IMR-90 (cell line): Measurements from ENCODE around the gene PTGDR2. TPM values are rescaled to one million over a fixed set of nuclear protein-coding genes. Genes with fewer than 3 reads are reported as not detected.

ENCODE experiments used
- ATAC-seq: fragments of 200-7000 bp; cut with Tn5 transposase; 2 replicates; pipeline ENCODE4 v1.9.1; 2020; ENCODE audit warnings: low read depth, mild to moderate bottlenecking, moderate library complexity
- BruUV-seq: library from RNA; stranded (reverse); fragments of 400-500 nt; replicated peaks from 2 replicates; lab custom pipeline; 2021; lab: Mats Ljungman, UMichigan
- CTCF ChIA-PET: fragments of 300-600 bp; formaldehyde crosslinking; extraction: SDS; loops from one replicate; lab custom pipeline; 2021; ENCODE audit warnings: antibody characterized with exemption; lab: Yijun Ruan, JAX
- POLR2A ChIA-PET: fragments of 300-600 bp; sonication (Branson Sonifier 250); formaldehyde crosslinking; loops from one replicate; lab custom pipeline; 2022; ENCODE audit warnings: antibody characterized with exemption; ENCODE audit not compliant: unreplicated experiment; lab: Charles Lee
- DNase-seq: peaks from one replicate; pipeline ENCODE4 v3.0.0; 2013
- H2AFZ ChIP-seq: replicated peaks from 2 replicates; pipeline ENCODE3; 2013; ENCODE audit warnings: low read length, mild to moderate bottlenecking; ENCODE audit not compliant: poor library complexity
- H2AK5ac ChIP-seq: 2 replicates; pipeline ENCODE4 v1.6.1; 2013; ENCODE audit warnings: low read depth, low read length, inconsistent platforms
- H2AK9ac ChIP-seq: replicated peaks from 2 replicates; pipeline ENCODE3; 2013; ENCODE audit warnings: mild to moderate bottlenecking, low read depth, low read length, moderate library complexity; ENCODE audit not compliant: poor library complexity
- H2BK120ac ChIP-seq: 2 replicates; pipeline ENCODE4 v1.6.1; 2013; ENCODE audit warnings: low read depth, low read length, inconsistent platforms
- H2BK15ac ChIP-seq: 3 replicates; pipeline ENCODE4 v1.6.1; 2013; ENCODE audit warnings: low read depth, low read length, inconsistent platforms
- H2BK20ac ChIP-seq: 2 replicates; pipeline ENCODE4 v1.6.1; 2013; ENCODE audit warnings: low read depth, mild to moderate bottlenecking, inconsistent platforms, low read length, moderate library complexity
- H2BK5ac ChIP-seq: 2 replicates; pipeline ENCODE4 v1.6.1; 2013; ENCODE audit warnings: mild to moderate bottlenecking, low read depth, low read length, inconsistent platforms; ENCODE audit not compliant: poor library complexity, severe bottlenecking
- H3K14ac ChIP-seq: replicated peaks from 2 replicates; pipeline ENCODE4 v1.6.1; 2013; ENCODE audit warnings: low read depth, low read length, inconsistent platforms
- H3K18ac ChIP-seq: 2 replicates; pipeline ENCODE4 v1.6.1; 2013; ENCODE audit warnings: low read depth, low read length, control low read depth
- H3K23ac ChIP-seq: 2 replicates; pipeline ENCODE4 v1.6.1; 2013; ENCODE audit warnings: low read depth, low read length, inconsistent platforms
- H3K27ac ChIP-seq: 2 replicates; pipeline ENCODE4 v1.5.1; 2013; ENCODE audit warnings: mild to moderate bottlenecking, control low read depth, low read length; ENCODE audit not compliant: insufficient read depth
- H3K27me3 ChIP-seq: 2 replicates; pipeline ENCODE4 v1.6.1; 2013; ENCODE audit warnings: low read length; ENCODE audit not compliant: control insufficient read depth, insufficient read depth
- H3K36me3 ChIP-seq: 2 replicates; pipeline ENCODE4 v1.6.1; 2013; ENCODE audit warnings: low read length, mixed read lengths; ENCODE audit not compliant: control insufficient read depth, insufficient read depth
- H3K4ac ChIP-seq: 2 replicates; pipeline ENCODE4 v1.6.1; 2013; ENCODE audit warnings: low read depth, low read length, inconsistent platforms
- H3K4me1 ChIP-seq: 2 replicates; pipeline ENCODE4 v1.6.1; 2013; ENCODE audit warnings: low read length, mixed read lengths; ENCODE audit not compliant: control insufficient read depth, insufficient read depth
- H3K4me2 ChIP-seq: 2 replicates; pipeline ENCODE4 v1.6.1; 2013; ENCODE audit warnings: low read depth, mild to moderate bottlenecking, control low read depth, low read length, moderate library complexity
- H3K4me3 ChIP-seq: 2 replicates; pipeline ENCODE4 v1.5.1; 2013; ENCODE audit warnings: low read depth, mild to moderate bottlenecking, control low read depth, low read length, moderate library complexity; ENCODE audit not compliant: insufficient read depth
- H3K56ac ChIP-seq: 2 replicates; pipeline ENCODE4 v1.6.1; 2013; ENCODE audit warnings: low read length, inconsistent platforms; ENCODE audit not compliant: insufficient read depth; ENCODE audit errors: extremely low read depth
- H3K79me1 ChIP-seq, 2 experiments: 2 replicates each; pipeline ENCODE4 v1.6.1; 2013; ENCODE audit warnings: low read length in 2 of 2, inconsistent platforms in 1 of 2, low read depth in 1 of 2
- H3K9ac ChIP-seq: 2 replicates; pipeline ENCODE4 v1.6.1; 2013; ENCODE audit warnings: low read depth, low read length, control low read depth
- H3K9me1 ChIP-seq: 2 replicates; pipeline ENCODE4 v1.6.1; 2013; ENCODE audit warnings: low read length, inconsistent platforms; ENCODE audit not compliant: insufficient read depth
- H3K9me3 ChIP-seq: 2 replicates; pipeline ENCODE4 v1.6.1; 2013; ENCODE audit warnings: low read length; ENCODE audit not compliant: control insufficient read depth, insufficient read depth
- H4K20me1 ChIP-seq: 2 replicates; pipeline ENCODE4 v1.6.1; 2013; ENCODE audit warnings: low read length, inconsistent platforms; ENCODE audit not compliant: insufficient read depth
- H4K5ac ChIP-seq: 2 replicates; pipeline ENCODE4 v1.6.1; 2013; ENCODE audit warnings: mild to moderate bottlenecking, low read depth, low read length, control low read depth
- H4K8ac ChIP-seq, 2 experiments: 2 replicates each; pipeline ENCODE4 v1.6.1; 2013; ENCODE audit warnings: low read depth in 2 of 2, low read length in 2 of 2, control low read depth in 1 of 2, inconsistent platforms in 1 of 2
- H4K91ac ChIP-seq: 2 replicates; pipeline ENCODE4 v1.6.1; 2013; ENCODE audit warnings: low read depth, low read length, inconsistent platforms; ENCODE audit not compliant: insufficient read depth
- CEBPB ChIP-seq: IDR thresholded peaks from 2 replicates; pipeline ENCODE4 v1.6.1; 2012; ENCODE audit warnings: low read depth, low read length, improper control_type of control experiment
- FOS ChIP-seq: fragments of 150-350 bp; IDR thresholded peaks from 2 replicates; pipeline ENCODE4 v1.6.1; 2016; ENCODE audit warnings: low read depth, low read length
- NFE2L2 ChIP-seq: fragments of 150-350 bp; IDR thresholded peaks from 2 replicates; pipeline ENCODE4 v1.6.1; 2016; ENCODE audit warnings: low read depth, mild to moderate bottlenecking, low read length
- WGBS, 2 experiments: methylation state at CpG; one replicate each; pipeline versions ENCODE4 v1.1.5 to v1.1.7; 2013; ENCODE audit warnings: missing lambda C conversion rate in 2 of 2; ENCODE audit not compliant: insufficient read length in 1 of 2; ENCODE audit errors: extremely low coverage in 2 of 2; 5-methylcytosine and 5-hydroxymethylcytosine counted together
- dilution Hi-C: fragments of 300-500 bp; cut with HindIII; formaldehyde crosslinking; loops from one replicate; pipeline ENCODE4 v1.14.3; 2018; ENCODE audit warnings: low sequenced_read_pairs; ENCODE audit not compliant: unreplicated experiment
- in situ Hi-C: fragments of 300-500 bp; cut with MboI; formaldehyde crosslinking; loops from 3 replicates; pipeline ENCODE4 v1.14.3; 2019; ENCODE audit warnings: low sequenced_read_pairs, inconsistent platforms, mixed read lengths
- intact Hi-C: fragments of 100-400 bp; cut with micrococcal nuclease; formaldehyde crosslinking; loops from 2 replicates; pipeline ENCODE4 v1.10.0; 2022
- polyA plus RNA-seq, 3 experiments: library from polyadenylated mRNA; depleted of rRNA; stranded (reverse); fragments of >200 nt; gene quantifications; 2 replicates each; pipeline ENCODE4 v1.2.3, GENCODE V29; 2012; ENCODE audit warnings: low replicate concordance in 1 of 3
- total RNA-seq: library from RNA; depleted of rRNA; stranded (reverse); fragments of >200 nt; gene quantifications from 2 replicates; pipeline ENCODE4 v1.2.3, GENCODE V29; 2012

PTGDR2 gene
- total and polyA plus RNA-seq, 2 of the 4 experiments (the other 2 are of a cell fraction): under 0.01 to 0.12 TPM

- no peaks in the 10 kb centered on the region for H4K20me1 ChIP-seq
- H4K91ac ChIP-seq: peak overlapping the region; percentile 97
- in situ Hi-C loops (no loop called here), intact Hi-C loops (no loop called here), dilution Hi-C loops (no loop called here)
- peak overlapping the region; percentile 80 for H2AFZ ChIP-seq
- peak overlapping the region; percentile 91 for H2AK9ac ChIP-seq
- H3K27me3 ChIP-seq: no peaks in the 10 kb centered on the region; the same call in none of the 2 replicates
- H3K23ac ChIP-seq: peak overlapping the region; percentile 90
- no peaks in the 10 kb centered on the region for H3K36me3 ChIP-seq
- peak overlapping the region; percentile 100 for H2AK5ac ChIP-seq
- H4K5ac ChIP-seq: peak overlapping the region; percentile 83
- H2BK5ac ChIP-seq: peak overlapping the region; percentile 72
- peak overlapping the region; percentile 32; the same call in 1 of the 2 replicates for H3K4me2 ChIP-seq
- peaks cover 22% of the 10 kb centered on the region for H3K4me1 ChIP-seq
- peak overlapping the region; percentile 97 for H3K4ac ChIP-seq
- H3K79me1 ChIP-seq: 0 out of 4 replicates have a peak, but pooled peaks cover 0 to 3% of the 10 kb centered on the region in 2 experiments
- H3K9me1 ChIP-seq: peaks cover 23% of the 10 kb centered on the region
- H4K8ac ChIP-seq: peak overlapping the region; percentile 54 to 68
- H3K4me3 ChIP-seq: no peak overlapping the region
- H2BK120ac ChIP-seq: peak overlapping the region; percentile 89
- TF ChIP-seq NFE2L2: no peak
- 0 out of 2 replicates have a peak, but pooled peaks have one; percentile 5 for TF ChIP-seq CEBPB
- TF ChIP-seq FOS: no peak
- H2BK20ac ChIP-seq: peak overlapping the region; percentile 92
- DNase-seq (peak; percentile 73), ATAC-seq (peak; percentile 25; the same call in 1 of the 2 replicates)
- peak overlapping the region; percentile 87 for H3K14ac ChIP-seq
- peak overlapping the region; percentile 18 for H3K27ac ChIP-seq
- peak overlapping the region; percentile 93; the same call in 2 of the 3 replicates for H2BK15ac ChIP-seq
- ChIA-PET POLR2A (no interaction called here), CTCF (interaction anchor here (0.7 to 2.5 kb wide), 5 partner anchors 15 to 97 kb away, joined by 3 to 11 read pairs (median 5); no protein-coding TSS in a partner anchor)
- H3K9me3 ChIP-seq: no peaks in the 10 kb centered on the region
- no peak overlapping the region for H3K9ac ChIP-seq
- BruUV-seq: no TSS peak
- H3K56ac ChIP-seq: no peak overlapping the region
- peak overlapping the region; percentile 87 for H3K18ac ChIP-seq
- 100% methylated on average over 1 of the region's 6 CpGs; no CpG with 5 or more reads in 1 of the 2 experiments for WGBS, 2 experiments
Measured at GRCh38 chr11:60872124-60872960, 16.6 kb upstream of the PTGDR2 start.
